ENCODE results near the gene WRNIP1.

The WRNIP1 gene

GRCh38 chr6:2746557-2747061, 18.6 kb upstream of the WRNIP1 start:
- no peak overlapping the region for H3K4me3 ChIP-seq (ENCODE audit: low read length)
- TF ChIP-seq CTCF (conservative IDR thresholded peaks at IDR 0.05; ENCODE audit: low read depth, low read length): no peak
- no peak for DNase-seq (ENCODE audit: low read depth)

GRCh38 chr6:2748183-2748582, 17.0 kb upstream of the WRNIP1 start:
- no peak for TF ChIP-seq CTCF (conservative IDR thresholded peaks at IDR 0.05; ENCODE audit: low read depth, low read length)
- no peak for DNase-seq (ENCODE audit: low read depth)
- H3K4me3 ChIP-seq (ENCODE audit: low read length): no peak overlapping the region

GRCh38 chr6:2749969-2750600, 15.1 kb upstream of the WRNIP1 start:
- DNase-seq (ENCODE audit: low read depth): no peak
- H3K4me3 ChIP-seq (ENCODE audit: low read length): no peak overlapping the region
- peak; percentile 85 for TF ChIP-seq CTCF (conservative IDR thresholded peaks at IDR 0.05; ENCODE audit: low read depth, low read length)

- TF ChIP-seq CTCF (conservative IDR thresholded peaks at IDR 0.05; ENCODE audit: low read depth, low read length): no peak
- no peak within 1 kb of the TSS for H3K4me3 ChIP-seq (ENCODE audit: low read length)
- no peak for DNase-seq (ENCODE audit: low read depth)
Observed at GRCh38 chr6:2750832-2751231, 14.4 kb upstream of the WRNIP1 start, which contains the start of gene MYLK4. TSS of gene MYLK4 (minus strand) at chr6:2750922. CDS start at chr6:2749294, 1,628 bp downstream.

GRCh38 chr6:2751871-2752270, 13.3 kb upstream of the WRNIP1 start:
- no peak overlapping the region for H3K4me3 ChIP-seq (ENCODE audit: low read length)
- no peak for DNase-seq (ENCODE audit: low read depth)
- TF ChIP-seq CTCF (conservative IDR thresholded peaks at IDR 0.05; ENCODE audit: low read depth, low read length): no peak

- no peak for DNase-seq (ENCODE audit: low read depth)
- no peak for TF ChIP-seq CTCF (conservative IDR thresholded peaks at IDR 0.05; ENCODE audit: low read depth, low read length)
- no peak overlapping the region for H3K4me3 ChIP-seq (ENCODE audit: low read length)
Observed at GRCh38 chr6:2752477-2753109, 12.6 kb upstream of the WRNIP1 start.

- H3K4me3 ChIP-seq (ENCODE audit: low read length): no peak overlapping the region
- no peak for TF ChIP-seq CTCF (conservative IDR thresholded peaks at IDR 0.05; ENCODE audit: low read depth, low read length)
- no peak for DNase-seq (ENCODE audit: low read depth)
Observed at GRCh38 chr6:2753110-2753489, 12.1 kb upstream of the WRNIP1 start.

Measured in retinal pigment epithelial cell (primary cell).